Endodermal cell (in vitro differentiated cells): ENCODE data around the gene LRRC74B. TPM values are rescaled to one million over a fixed set of nuclear protein-coding genes. Genes with fewer than 3 reads are reported as not detected.

Experiments used
- DNase-seq: peaks from one replicate; pipeline ENCODE4 v3.0.0-alpha.2; 2017
- H3K27ac ChIP-seq: 2 replicates; pipeline ENCODE4 v1.5.1; 2013; ENCODE audit warnings: mild to moderate bottlenecking, low read depth, low read length, moderate library complexity
- H3K27me3 ChIP-seq: 2 replicates; pipeline ENCODE4 v1.6.1; 2013; ENCODE audit warnings: mild to moderate bottlenecking, low read length, moderate library complexity; ENCODE audit not compliant: insufficient read depth, control insufficient read depth, poor library complexity, severe bottlenecking
- H3K36me3 ChIP-seq: 2 replicates; pipeline ENCODE4 v1.7.0; 2013; ENCODE audit warnings: mild to moderate bottlenecking, low read length, moderate library complexity; ENCODE audit not compliant: control insufficient read depth, insufficient read depth
- H3K4me1 ChIP-seq: one replicate; pipeline ENCODE4 v1.7.0; 2013; ENCODE audit warnings: low read length; ENCODE audit not compliant: control insufficient read depth, insufficient read depth
- H3K4me3 ChIP-seq: 2 replicates; pipeline ENCODE4 v1.5.1; 2013; ENCODE audit warnings: mild to moderate bottlenecking, low read length, moderate library complexity
- H3K9ac ChIP-seq: 2 replicates; pipeline ENCODE4 v1.6.1; 2013; ENCODE audit warnings: mild to moderate bottlenecking, low read length, moderate library complexity; ENCODE audit not compliant: poor library complexity, severe bottlenecking; ENCODE audit errors: extremely low read depth
- H3K9me3 ChIP-seq: 2 replicates; pipeline ENCODE4 v1.6.1; 2013; ENCODE audit warnings: mild to moderate bottlenecking, low read length, moderate library complexity; ENCODE audit not compliant: control insufficient read depth
- H3K27ac Mint-ChIP-seq: 2 replicates; pipeline ENCODE4 v1.8.0; 2020; ENCODE audit warnings: mixed read lengths
- H3K27me3 Mint-ChIP-seq: 2 replicates; pipeline ENCODE4 v1.8.0; 2021; ENCODE audit warnings: mild to moderate bottlenecking, mixed read lengths; ENCODE audit not compliant: insufficient read depth
- H3K36me3 Mint-ChIP-seq: 2 replicates; pipeline ENCODE4 v1.8.0; 2020; ENCODE audit warnings: low read depth, mixed read lengths
- H3K4me1 Mint-ChIP-seq: 2 replicates; pipeline ENCODE4 v1.8.0; 2020; ENCODE audit warnings: mixed read lengths
- H3K4me3 Mint-ChIP-seq: 2 replicates; pipeline ENCODE4 v1.8.0; 2020; ENCODE audit warnings: mild to moderate bottlenecking, moderate library complexity, mixed read lengths
- H3K9me3 Mint-ChIP-seq: 2 replicates; pipeline ENCODE4 v1.8.0; 2020; ENCODE audit warnings: mild to moderate bottlenecking, mixed read lengths
- WGBS, 2 experiments: methylation state at CpG; one replicate each; pipeline versions ENCODE4 v1.1.5 to v1.1.7; 2013; ENCODE audit warnings: missing lambda C conversion rate in 2 of 2, mixed read lengths in 1 of 2; ENCODE audit not compliant: insufficient coverage in 1 of 2, insufficient read length in 1 of 2; 5-methylcytosine and 5-hydroxymethylcytosine counted together
- total RNA-seq, 2 donors: library from RNA; stranded (reverse); fragmentation: NEBNext Ultra II Directional in 1 of 2; extraction: Animal tissue kit (Norgen Biotek cat#: 25700) in 1 of 2; gene quantifications; 2 replicates in 1 of 2; 3 replicates in 1 of 2; pipeline ENCODE4 v1.2.1, GENCODE V29; 2021
- TF ChIP-seq, protein P1 (sequence below): fragments of 200-600 bp; sonication (generic); conservative IDR thresholded peaks from 2 replicates; pipeline ENCODE4 v1.5.0; 2021; ENCODE audit warnings: antibody characterized with exemption, mild to moderate bottlenecking

Gene LRRC74B
- total RNA-seq, 2 donors from 2014 or later = not detected

DNA sequence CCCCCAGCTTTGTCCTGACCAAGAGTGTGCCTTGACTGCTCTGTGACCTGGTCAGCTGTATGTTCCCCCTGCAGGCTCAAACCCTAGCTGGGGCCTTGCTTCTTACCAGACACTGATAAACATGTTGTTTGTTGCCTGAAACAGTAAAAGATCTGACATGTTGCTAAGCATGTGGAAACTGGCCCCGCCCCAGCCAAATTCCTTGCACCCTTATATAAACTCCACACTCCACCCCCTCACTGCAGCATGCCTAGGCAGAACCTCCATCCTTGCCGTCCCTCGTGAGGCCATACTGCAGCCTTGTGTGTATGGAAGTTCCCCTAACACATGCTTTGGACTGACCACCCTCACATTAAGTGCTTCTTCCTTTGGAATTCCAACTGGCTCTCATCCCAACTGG, 27.3 kb downstream of the LRRC74B start:
- H3K4me1 ChIP-seq = no peaks in the 10 kb centered on the region
- no peaks in the 10 kb centered on the region for H3K27me3 ChIP-seq
- H3K4me3 ChIP-seq = no peak overlapping the region
- no peaks in the 10 kb centered on the region for H3K4me1 Mint-ChIP-seq
- TF ChIP-seq, protein P1, sequence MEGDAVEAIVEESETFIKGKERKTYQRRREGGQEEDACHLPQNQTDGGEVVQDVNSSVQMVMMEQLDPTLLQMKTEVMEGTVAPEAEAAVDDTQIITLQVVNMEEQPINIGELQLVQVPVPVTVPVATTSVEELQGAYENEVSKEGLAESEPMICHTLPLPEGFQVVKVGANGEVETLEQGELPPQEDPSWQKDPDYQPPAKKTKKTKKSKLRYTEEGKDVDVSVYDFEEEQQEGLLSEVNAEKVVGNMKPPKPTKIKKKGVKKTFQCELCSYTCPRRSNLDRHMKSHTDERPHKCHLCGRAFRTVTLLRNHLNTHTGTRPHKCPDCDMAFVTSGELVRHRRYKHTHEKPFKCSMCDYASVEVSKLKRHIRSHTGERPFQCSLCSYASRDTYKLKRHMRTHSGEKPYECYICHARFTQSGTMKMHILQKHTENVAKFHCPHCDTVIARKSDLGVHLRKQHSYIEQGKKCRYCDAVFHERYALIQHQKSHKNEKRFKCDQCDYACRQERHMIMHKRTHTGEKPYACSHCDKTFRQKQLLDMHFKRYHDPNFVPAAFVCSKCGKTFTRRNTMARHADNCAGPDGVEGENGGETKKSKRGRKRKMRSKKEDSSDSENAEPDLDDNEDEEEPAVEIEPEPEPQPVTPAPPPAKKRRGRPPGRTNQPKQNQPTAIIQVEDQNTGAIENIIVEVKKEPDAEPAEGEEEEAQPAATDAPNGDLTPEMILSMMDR = no peak
- no peak for DNase-seq
- H3K9ac ChIP-seq = no peak overlapping the region
- no peaks in the 10 kb centered on the region for H3K9me3 ChIP-seq
- no peaks in the 10 kb centered on the region for H3K36me3 Mint-ChIP-seq
- H3K36me3 ChIP-seq = no peaks in the 10 kb centered on the region
- WGBS, 2 experiments = 90 to 100% methylated on average over 1 to 3 of the region's 3 CpGs
- peaks cover 14% of the 10 kb centered on the region for H3K9me3 Mint-ChIP-seq
- H3K4me3 Mint-ChIP-seq = no peak overlapping the region
- no peak overlapping the region for H3K27ac ChIP-seq
- H3K27me3 Mint-ChIP-seq = peaks cover 8% of the 10 kb centered on the region
- H3K27ac Mint-ChIP-seq = no peak overlapping the region

DNA sequence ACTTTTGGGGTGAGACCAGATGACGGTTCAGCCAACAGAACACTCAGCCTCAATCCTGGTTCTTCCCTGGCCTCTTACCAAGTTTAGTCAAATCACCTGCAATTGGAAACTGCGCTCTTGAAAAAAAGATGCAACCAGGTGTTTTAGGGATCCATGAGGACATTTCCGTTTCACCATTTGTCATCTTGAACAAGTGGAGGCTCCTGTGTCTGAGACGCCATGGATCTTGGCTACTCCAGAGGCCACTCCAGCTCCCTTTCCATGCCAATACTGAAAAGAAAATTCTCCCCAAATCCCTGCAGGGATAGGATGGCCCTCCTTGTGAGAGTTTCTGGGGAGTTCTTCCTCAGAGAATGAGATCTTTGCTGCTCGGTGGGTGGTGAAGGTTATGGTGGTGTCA, 27.7 kb downstream of the LRRC74B start:
- H3K4me1 ChIP-seq = no peaks in the 10 kb centered on the region
- no peaks in the 10 kb centered on the region for H3K9me3 ChIP-seq
- DNase-seq = no peak
- TF ChIP-seq, protein P1 = no peak
- no peak overlapping the region for H3K27ac Mint-ChIP-seq
- no peak overlapping the region for H3K27ac ChIP-seq
- no peaks in the 10 kb centered on the region for H3K36me3 Mint-ChIP-seq
- no peaks in the 10 kb centered on the region for H3K27me3 ChIP-seq
- WGBS, 2 experiments = 92 to 96% methylated on average over 3 to 5 of the region's 5 CpGs
- peaks cover 14% of the 10 kb centered on the region for H3K9me3 Mint-ChIP-seq
- H3K36me3 ChIP-seq = no peaks in the 10 kb centered on the region
- no peak overlapping the region for H3K9ac ChIP-seq
- peaks cover 8% of the 10 kb centered on the region for H3K27me3 Mint-ChIP-seq
- H3K4me3 Mint-ChIP-seq = no peak overlapping the region
- H3K4me3 ChIP-seq = no peak overlapping the region
- H3K4me1 Mint-ChIP-seq = no peaks in the 10 kb centered on the region

DNA sequence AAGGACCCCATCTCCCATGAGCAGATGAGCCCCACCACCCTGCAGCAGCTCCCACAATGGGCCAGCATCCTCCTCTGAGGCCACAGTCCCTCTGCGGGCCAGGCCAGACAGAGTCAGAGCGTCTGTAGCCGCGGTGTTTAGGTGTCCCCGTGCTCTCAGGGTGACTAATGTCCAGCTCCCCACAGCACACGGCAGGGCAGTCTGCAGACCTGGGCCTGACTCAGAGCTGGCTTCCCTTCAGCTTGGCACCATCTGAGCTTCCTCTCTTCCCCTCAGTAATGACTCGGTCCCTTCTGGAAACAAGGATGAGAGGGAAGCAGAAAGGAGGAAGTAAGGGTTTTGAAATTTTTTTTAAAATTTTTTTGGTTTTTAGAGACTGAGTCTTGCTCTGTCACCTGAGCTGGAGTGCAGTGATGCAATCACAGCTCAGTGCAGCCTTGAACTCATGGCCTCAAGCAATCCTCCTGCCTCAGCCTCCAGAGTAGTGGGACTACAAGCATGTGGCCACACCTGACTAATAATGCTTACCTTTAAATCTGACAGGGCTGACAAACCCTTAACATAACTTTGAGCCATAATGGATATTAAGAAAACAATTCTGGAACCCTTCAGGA, 28.5 kb downstream of the LRRC74B start:
- no peaks in the 10 kb centered on the region for H3K36me3 ChIP-seq
- H3K27me3 ChIP-seq = no peaks in the 10 kb centered on the region
- no peak overlapping the region for H3K9ac ChIP-seq
- Mint-ChIP-seq H3K9me3 (peaks cover 14% of the 10 kb centered on the region), H3K27ac (no peak overlapping the region), H3K4me1 (peaks cover 5% of the 10 kb centered on the region), H3K4me3 (no peak overlapping the region), H3K36me3 (no peaks in the 10 kb centered on the region), H3K27me3 (peaks cover 8% of the 10 kb centered on the region)
- 82 to 100% methylated on average over 1 to 7 of the region's 7 CpGs for WGBS, 2 experiments
- H3K9me3 ChIP-seq = no peaks in the 10 kb centered on the region
- H3K4me1 ChIP-seq = no peaks in the 10 kb centered on the region
- TF ChIP-seq, protein P1 = no peak
- H3K4me3 ChIP-seq = no peak overlapping the region
- no peak overlapping the region for H3K27ac ChIP-seq
- DNase-seq = no peak
